Measurements from ENCODE around the gene LAIR2. TPM values are rescaled to one million over a fixed set of nuclear protein-coding genes. Genes with fewer than 3 reads are reported as not detected.

Gene LAIR2
- total and polyA plus RNA-seq, 2 of the 13 experiments (the other 11 are each of a cell fraction or from before 2014, with no cell fraction given) = 1.3 to 1.9 TPM

DNA sequence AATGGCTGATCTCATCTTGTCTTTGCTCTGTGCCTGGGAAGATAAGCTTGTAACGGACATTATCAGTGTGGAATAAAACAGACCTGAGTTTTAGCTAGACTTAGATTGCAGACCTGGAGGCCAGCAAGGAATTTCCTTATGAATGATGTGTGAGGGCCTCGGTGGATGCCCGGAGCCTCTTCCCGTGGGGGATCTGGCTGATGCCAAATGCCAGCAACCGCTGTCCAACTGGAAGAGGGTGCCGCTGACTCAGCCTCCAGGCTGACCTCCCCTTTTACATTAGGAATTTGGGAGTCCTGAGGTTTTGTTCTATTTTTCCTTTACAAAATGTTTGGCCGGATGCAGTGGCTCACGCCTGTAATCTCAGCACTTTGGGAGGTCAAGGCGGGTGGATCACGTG lies 51.4 kb downstream of the LAIR2 start:
- H2AFZ ChIP-seq (ENCODE audit: low read length) = no peak overlapping the region
- POLR2A ChIA-PET = no interaction called here
- H4K20me1 ChIP-seq (ENCODE audit: insufficient read depth, low read length) = no peaks in the 10 kb centered on the region
- no peaks in the 10 kb centered on the region for H3K79me2 ChIP-seq (ENCODE audit: insufficient read depth, low read length)
- no peak overlapping the region for H3K9ac ChIP-seq (ENCODE audit: insufficient read depth, low read depth, low read length)
- H3K4me2 ChIP-seq (ENCODE audit: low read depth, low read length) = no peak overlapping the region
- TF ChIP-seq KDM1A (CRISPR knock-in tag; IDR thresholded peaks at IDR 0.05) (no peak), RORA (CRISPR knock-in tag; IDR thresholded peaks at IDR 0.05) (no peak), SNAI1 (CRISPR knock-in tag; IDR thresholded peaks at IDR 0.05; ENCODE audit: borderline replicate concordance) (no peak), ZNF747 (CRISPR knock-in tag; IDR thresholded peaks at IDR 0.05; ENCODE audit: borderline replicate concordance) (no peak), ZFYVE20 (CRISPR knock-in tag; IDR thresholded peaks at IDR 0.05; ENCODE audit: borderline replicate concordance, low read depth) (no peak), FOSL2 (CRISPR knock-in tag; IDR thresholded peaks at IDR 0.05) (no peak), FLYWCH1 (CRISPR knock-in tag; IDR thresholded peaks at IDR 0.05) (no peak), GATAD2A (CRISPR knock-in tag; IDR thresholded peaks at IDR 0.05) (no peak), THYN1 (CRISPR knock-in tag; IDR thresholded peaks at IDR 0.05; ENCODE audit: borderline replicate concordance, low read depth) (no peak), ZNF83 (CRISPR knock-in tag; IDR thresholded peaks at IDR 0.05; ENCODE audit: borderline replicate concordance) (no peak)
- TF ChIP-seq, protein P1, sequence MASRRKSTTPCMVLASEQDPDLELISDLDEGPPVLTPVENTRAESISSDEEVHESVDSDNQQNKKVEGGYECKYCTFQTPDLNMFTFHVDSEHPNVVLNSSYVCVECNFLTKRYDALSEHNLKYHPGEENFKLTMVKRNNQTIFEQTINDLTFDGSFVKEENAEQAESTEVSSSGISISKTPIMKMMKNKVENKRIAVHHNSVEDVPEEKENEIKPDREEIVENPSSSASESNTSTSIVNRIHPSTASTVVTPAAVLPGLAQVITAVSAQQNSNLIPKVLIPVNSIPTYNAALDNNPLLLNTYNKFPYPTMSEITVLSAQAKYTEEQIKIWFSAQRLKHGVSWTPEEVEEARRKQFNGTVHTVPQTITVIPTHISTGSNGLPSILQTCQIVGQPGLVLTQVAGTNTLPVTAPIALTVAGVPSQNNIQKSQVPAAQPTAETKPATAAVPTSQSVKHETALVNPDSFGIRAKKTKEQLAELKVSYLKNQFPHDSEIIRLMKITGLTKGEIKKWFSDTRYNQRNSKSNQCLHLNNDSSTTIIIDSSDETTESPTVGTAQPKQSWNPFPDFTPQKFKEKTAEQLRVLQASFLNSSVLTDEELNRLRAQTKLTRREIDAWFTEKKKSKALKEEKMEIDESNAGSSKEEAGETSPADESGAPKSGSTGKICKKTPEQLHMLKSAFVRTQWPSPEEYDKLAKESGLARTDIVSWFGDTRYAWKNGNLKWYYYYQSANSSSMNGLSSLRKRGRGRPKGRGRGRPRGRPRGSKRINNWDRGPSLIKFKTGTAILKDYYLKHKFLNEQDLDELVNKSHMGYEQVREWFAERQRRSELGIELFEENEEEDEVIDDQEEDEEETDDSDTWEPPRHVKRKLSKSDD (CRISPR knock-in tag; IDR thresholded peaks at IDR 0.05; ENCODE audit: low read depth) = no peak
- TF ChIP-seq, protein P2, sequence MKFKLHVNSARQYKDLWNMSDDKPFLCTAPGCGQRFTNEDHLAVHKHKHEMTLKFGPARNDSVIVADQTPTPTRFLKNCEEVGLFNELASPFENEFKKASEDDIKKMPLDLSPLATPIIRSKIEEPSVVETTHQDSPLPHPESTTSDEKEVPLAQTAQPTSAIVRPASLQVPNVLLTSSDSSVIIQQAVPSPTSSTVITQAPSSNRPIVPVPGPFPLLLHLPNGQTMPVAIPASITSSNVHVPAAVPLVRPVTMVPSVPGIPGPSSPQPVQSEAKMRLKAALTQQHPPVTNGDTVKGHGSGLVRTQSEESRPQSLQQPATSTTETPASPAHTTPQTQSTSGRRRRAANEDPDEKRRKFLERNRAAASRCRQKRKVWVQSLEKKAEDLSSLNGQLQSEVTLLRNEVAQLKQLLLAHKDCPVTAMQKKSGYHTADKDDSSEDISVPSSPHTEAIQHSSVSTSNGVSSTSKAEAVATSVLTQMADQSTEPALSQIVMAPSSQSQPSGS (CRISPR knock-in tag; IDR thresholded peaks at IDR 0.05) = no peak
- H3K27me3 ChIP-seq (ENCODE audit: control insufficient read depth in 1 of 2, insufficient read depth in 2 of 2, low read length in 2 of 2) = no peaks in the 10 kb centered on the region; a peak in 1 of 5 replicates
- BruUV-seq (replicated peaks) = no TSS peak
- H3K4me1 ChIP-seq (ENCODE audit: insufficient read depth, low read length) = no peaks in the 10 kb centered on the region
- H3K9me3 ChIP-seq (ENCODE audit: low read length) = no peaks in the 10 kb centered on the region
- in situ Hi-C loops (cut with HindIII; ENCODE audit: extremely low pct_ligation_motif_present, low pct_unique_long_range_greater_than_20kb) = no loop called here
- no peak overlapping the region for H3K4me3 ChIP-seq (replicated peaks in 1 of 3; ENCODE audit: insufficient read depth in 1 of 3, low read depth in 2 of 3, low read length in 3 of 3)
- intact Hi-C loops (cut with micrococcal nuclease; ENCODE audit: unreplicated experiment) = no loop called here
- H3K27ac ChIP-seq (ENCODE audit: extremely low read length, insufficient read depth, low read length) = no peak overlapping the region
- 61% methylated on average over 10 of the region's 10 CpGs for WGBS (ENCODE audit: low lambda C conversion rate)
- CTCF ChIA-PET (ENCODE audit: low intra/inter-chr PET ratio, low total read pairs) = no interaction called here
- ATAC-seq (no peak), FAIRE-seq (no peak), DNase-seq (ENCODE audit: low spot score) (no peak)
- no peaks in the 10 kb centered on the region for H3K36me3 ChIP-seq (replicated peaks in 1 of 2; ENCODE audit: control insufficient read depth in 1 of 2, insufficient read depth in 2 of 2, low read length in 2 of 2)
